GM12801 (cell line): ENCODE measurements around the gene OPRL1.

Experiments used
- TF ChIP-seq, protein P1 (sequence below): IDR thresholded peaks from one replicate; pipeline ENCODE4 v1.5.1; 2011; ENCODE audit warnings: control low read depth; ENCODE audit not compliant: insufficient read length; ENCODE audit errors: extremely low read depth

Gene OPRL1

DNA sequence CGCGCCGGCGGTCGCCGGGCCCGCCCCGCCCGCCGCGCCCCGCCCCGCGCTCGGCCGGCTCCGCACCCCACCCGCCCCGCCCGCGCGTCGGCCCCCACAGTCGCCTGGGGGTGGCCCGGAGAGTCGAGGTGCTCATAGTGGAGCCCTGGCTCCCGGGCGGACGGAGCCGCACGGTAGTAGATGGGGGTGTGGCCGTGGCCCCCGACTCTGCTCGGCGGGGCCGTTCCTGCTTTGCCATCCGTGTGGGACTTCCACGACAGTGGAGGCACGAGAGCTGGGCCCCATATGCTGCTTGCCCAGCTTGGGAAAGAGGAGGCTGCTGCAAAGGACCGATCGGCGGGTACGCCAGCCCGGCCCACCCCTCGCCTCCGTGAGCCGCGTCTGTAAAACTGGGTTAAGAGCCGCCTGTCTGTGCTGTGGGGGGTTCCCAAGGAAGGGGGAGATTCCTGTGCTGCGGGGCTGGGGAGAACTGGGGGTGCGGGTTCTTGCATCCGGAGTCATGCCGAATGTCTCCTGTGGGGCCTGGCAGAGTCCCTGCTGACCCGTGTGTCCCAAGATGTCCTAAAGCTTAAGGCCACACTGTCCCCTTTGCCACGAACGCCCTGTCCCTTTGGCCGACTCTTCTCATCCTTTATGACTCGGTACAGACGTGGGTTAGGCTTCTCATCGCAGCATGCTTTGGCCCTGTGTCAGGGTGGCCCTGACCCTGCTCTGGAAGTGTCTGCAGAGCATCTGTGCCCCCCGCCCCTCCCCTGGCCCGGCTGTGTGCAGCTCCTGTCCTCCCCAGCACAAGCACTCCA, at the start of gene OPRL1:
Gene OPRL1, plus strand, starts transcription at position 70 of the 800 bp plus-strand sequence. CDS start 12,639 bp downstream, outside the sequence.
- TF ChIP-seq, protein P1, sequence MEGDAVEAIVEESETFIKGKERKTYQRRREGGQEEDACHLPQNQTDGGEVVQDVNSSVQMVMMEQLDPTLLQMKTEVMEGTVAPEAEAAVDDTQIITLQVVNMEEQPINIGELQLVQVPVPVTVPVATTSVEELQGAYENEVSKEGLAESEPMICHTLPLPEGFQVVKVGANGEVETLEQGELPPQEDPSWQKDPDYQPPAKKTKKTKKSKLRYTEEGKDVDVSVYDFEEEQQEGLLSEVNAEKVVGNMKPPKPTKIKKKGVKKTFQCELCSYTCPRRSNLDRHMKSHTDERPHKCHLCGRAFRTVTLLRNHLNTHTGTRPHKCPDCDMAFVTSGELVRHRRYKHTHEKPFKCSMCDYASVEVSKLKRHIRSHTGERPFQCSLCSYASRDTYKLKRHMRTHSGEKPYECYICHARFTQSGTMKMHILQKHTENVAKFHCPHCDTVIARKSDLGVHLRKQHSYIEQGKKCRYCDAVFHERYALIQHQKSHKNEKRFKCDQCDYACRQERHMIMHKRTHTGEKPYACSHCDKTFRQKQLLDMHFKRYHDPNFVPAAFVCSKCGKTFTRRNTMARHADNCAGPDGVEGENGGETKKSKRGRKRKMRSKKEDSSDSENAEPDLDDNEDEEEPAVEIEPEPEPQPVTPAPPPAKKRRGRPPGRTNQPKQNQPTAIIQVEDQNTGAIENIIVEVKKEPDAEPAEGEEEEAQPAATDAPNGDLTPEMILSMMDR, result no peak

DNA sequence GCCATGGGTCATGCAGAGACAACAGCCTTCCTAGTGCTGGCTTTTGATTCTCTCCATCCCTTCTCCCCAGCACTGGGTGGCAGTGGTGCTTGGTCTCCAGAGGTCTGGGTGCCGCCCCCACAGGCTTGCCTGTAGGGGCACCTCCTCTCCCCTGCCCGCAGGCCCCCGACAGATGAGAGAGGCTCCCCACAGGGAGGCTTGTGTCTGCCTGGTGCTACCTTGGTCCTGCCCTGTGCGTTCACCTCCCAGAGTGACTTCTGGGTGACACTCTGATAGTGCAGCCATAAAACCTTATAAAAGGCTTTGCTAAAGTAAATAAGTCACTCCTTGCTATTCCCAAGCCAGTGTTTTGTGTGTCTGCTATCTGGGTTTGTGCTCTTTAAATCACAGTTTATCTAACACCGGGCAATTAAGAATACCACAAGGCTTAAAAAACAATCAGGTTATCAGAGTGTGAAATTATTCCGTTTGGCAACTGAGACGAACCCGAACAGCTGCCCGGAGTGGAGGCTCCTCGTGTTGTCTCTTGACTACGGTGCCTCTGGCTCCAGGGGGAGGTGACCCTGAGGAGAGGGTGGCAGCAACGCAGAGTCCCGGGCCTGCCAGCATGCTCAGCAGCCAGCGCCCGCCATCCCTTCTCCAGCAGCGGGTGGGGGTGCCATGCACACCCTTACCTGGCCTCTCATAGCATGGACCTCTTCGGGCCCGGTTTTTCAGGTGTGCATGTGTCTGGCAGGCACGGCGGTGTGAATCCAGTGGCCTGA, 49.3 kb upstream of the OPRL1 start:
- TF ChIP-seq, protein P1, result no peak

DNA sequence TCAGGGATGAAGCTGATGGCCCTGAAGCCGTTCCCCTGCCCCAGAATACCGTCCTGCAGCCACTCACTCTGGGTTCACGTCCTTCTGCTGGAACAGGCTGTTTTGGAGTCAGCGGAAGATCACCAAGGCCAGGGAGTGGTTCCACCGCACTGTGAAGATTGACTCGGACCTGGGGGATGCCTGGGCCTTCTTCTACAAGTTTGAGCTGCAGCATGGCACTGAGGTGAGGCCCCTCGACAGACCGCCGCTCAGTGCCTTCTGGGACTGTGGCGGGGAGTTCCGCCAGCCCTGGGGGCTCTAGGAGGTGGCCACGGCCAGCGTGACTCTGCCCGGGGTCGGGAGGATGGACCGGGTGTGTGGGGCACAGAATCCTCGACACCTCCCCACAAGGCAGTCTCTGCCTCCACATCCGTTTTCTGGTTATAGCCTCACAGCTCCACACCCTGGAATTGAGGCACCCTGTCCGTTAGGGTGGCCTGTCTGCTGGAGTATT, 48.0 kb upstream of the OPRL1 start:
- TF ChIP-seq, protein P1, result no peak

DNA sequence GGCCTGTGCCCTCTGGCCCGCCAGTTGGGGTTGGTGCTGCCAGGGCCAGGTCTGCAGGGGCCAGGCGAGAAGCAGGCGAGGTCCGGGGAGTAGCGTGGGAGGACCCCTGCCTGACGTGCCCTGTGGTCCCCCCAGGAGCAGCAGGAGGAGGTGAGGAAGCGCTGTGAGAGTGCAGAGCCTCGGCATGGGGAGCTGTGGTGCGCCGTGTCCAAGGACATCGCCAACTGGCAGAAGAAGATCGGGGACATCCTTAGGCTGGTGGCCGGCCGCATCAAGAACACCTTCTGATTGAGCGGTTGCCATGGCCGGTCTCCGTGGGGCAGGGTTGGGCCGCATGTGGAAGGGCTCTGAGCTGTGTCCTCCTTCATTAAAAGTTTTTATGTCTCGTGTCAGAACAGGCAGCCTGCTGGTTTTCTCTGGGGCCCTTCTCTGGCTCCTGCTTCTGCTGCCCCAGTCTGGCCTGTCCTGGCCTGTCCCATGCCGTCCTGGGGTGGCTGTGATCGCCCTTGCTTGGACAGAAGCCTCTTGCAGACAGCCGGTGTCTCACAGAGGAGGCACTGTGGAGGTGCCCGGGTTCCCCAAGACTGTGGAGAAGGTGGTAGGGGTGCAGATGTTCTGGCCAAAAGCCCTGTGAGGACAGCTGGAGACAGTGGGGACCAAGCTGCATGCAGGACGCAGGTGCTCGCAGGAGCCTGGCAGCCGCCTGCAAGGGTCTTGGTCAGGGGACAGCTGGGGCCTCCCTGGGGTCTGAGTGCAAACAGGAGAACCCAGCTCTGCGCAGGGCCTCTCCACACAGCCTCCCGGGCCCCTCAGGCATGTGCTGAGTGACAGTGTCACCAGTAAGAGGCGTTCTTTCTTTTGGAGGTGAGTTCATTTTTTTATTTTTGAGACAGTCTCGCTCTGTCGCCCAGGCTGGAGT, 46.9 kb upstream of the OPRL1 start:
- TF ChIP-seq, protein P1, result no peak

DNA sequence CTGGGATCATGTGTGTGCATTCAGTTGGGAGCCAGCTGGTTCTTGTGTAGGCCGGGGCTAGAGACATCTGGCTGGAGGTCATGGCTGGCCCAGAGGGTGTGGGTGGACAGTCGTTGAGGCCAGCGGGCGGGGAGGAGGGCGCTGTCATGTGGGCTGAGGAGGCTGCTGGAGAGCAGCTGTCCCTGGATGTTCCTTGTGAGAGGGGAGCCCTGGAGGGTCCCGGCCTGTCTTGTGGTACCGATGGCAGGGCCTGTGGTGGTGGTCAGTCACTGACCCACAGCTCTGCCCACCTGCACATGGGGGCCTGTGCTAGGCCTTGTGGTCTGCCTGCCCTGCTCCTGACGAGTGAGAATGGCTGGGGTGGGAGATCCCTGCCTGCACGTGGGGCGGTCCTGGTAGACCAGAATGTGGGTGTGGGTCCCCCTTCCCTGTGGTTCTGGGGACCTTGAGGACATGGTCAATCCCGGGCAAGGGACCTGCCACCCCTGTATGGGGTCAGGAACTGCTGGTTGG, 45.8 kb upstream of the OPRL1 start:
- TF ChIP-seq, protein P1, result no peak

DNA sequence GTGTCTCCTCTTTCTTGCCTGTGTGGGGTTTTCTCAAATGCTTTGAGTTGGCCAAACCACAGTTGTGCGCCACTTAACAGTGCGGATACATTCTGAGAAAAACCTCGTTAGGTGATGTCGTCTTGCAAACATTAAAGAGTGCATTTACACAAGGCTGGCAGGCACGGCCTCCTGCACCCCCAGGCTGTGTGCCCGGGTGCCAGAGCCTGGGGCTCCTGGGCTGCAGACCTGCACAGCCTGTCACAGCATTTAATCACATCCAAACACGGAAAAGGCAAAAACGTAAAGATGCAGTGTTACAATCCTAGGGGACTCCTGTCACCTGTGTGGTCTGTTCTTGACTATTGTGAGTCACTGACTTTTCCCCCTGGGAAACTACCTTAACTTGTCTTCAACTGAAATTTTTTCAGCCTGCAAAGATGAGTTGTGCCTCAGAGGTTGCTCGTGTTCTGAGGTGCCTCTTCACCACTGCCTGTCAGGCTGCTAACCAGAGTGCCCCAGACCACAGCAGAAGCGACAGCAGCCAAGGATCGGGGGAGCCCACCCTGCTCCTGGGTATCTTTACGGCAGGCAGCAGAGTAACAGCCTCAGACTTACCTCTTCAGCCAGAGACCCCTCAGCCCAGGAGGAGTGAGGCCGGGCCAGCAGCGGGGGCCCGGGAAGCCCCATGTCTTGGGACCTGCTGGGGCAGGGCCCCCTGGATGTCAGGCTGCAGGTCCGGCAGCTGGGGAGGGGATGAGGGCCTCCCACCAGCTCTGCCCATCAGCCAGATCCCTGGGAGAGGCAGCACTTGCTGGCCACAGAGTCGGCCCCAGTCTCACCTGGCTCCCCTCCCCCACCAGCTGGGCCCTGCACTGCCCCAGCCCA, 44.6 kb upstream of the OPRL1 start:
- TF ChIP-seq, protein P1, result no peak
